Type B pancreatic cell (in vitro differentiated cells): ENCODE measurements around the gene COLEC11. TPM values are rescaled to one million over a fixed set of nuclear protein-coding genes. Genes with fewer than 3 reads are reported as not detected.

ENCODE experiments used
- DNase-seq: peaks from one replicate; pipeline ENCODE4 v3.0.0; 2021; ENCODE audit warnings: mixed read lengths; ENCODE audit not compliant: unreplicated experiment; ENCODE audit errors: extremely low spot score
- H3K27ac Mint-ChIP-seq: 2 replicates; pipeline ENCODE4 v1.8.0; 2021; ENCODE audit warnings: mild to moderate bottlenecking, mixed read lengths
- H3K27me3 Mint-ChIP-seq: 2 replicates; pipeline ENCODE4 v1.8.0; 2021; ENCODE audit warnings: mixed read lengths
- H3K36me3 Mint-ChIP-seq: 2 replicates; pipeline ENCODE4 v1.8.0; 2021; ENCODE audit warnings: mixed read lengths
- H3K4me1 Mint-ChIP-seq: one replicate; pipeline ENCODE4 v1.8.0; 2021; ENCODE audit warnings: mixed read lengths; ENCODE audit not compliant: unreplicated experiment
- H3K4me3 Mint-ChIP-seq: 2 replicates; pipeline ENCODE4 v1.8.0; 2021; ENCODE audit warnings: mild to moderate bottlenecking, mixed read lengths
- H3K9me3 Mint-ChIP-seq: 2 replicates; pipeline ENCODE4 v1.8.0; 2021; ENCODE audit warnings: mixed read lengths
- CTCF ChIP-seq: fragments of 200-600 bp; sonication (generic); conservative IDR thresholded peaks from 2 replicates; pipeline ENCODE4 v1.5.0; 2021; ENCODE audit warnings: antibody characterized with exemption, mild to moderate bottlenecking
- total RNA-seq: library from RNA; stranded (reverse); gene quantifications from 2 replicates; pipeline ENCODE4 v1.2.1, GENCODE V29; 2021; ENCODE audit warnings: low replicate concordance

Gene COLEC11
- total RNA-seq, 1 donor from 2014 or later, result 0.63 TPM

- H3K4me1 Mint-ChIP-seq, result peaks cover 4% of the 10 kb centered on the region
- peaks cover 15% of the 10 kb centered on the region for H3K27me3 Mint-ChIP-seq
- no peak for TF ChIP-seq CTCF
- no peaks in the 10 kb centered on the region for H3K36me3 Mint-ChIP-seq
- H3K27ac Mint-ChIP-seq, result no peak overlapping the region
- DNase-seq, result peak; percentile 45
- H3K9me3 Mint-ChIP-seq, result no peaks in the 10 kb centered on the region
- H3K4me3 Mint-ChIP-seq, result no peak overlapping the region
Observed at GRCh38 chr2:3636586-3637310, 41.8 kb downstream of the COLEC11 start.

DNA sequence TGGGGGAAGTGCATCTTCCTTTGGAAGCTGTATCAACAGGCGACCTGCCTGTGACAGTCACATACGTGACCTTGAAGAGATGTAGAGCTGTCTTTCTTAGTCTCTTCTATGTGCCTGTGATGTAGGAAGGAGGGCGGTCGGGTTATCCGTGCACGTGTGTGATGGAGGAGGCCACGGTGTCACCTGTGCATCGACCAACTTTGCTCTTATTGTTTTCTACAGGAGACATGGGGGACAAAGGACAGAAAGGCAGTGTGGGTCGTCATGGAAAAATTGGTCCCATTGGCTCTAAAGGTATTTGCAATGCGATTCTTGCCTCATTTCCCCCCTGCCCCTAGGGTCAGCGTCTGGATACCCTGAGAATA lies 42.4 kb downstream of the COLEC11 start:
- no peak overlapping the region for H3K27ac Mint-ChIP-seq
- no peak overlapping the region for H3K4me3 Mint-ChIP-seq
- H3K4me1 Mint-ChIP-seq, result peaks cover 4% of the 10 kb centered on the region
- H3K36me3 Mint-ChIP-seq, result no peaks in the 10 kb centered on the region
- no peak for DNase-seq
- TF ChIP-seq CTCF, result no peak
- H3K9me3 Mint-ChIP-seq, result no peaks in the 10 kb centered on the region
- peaks cover 15% of the 10 kb centered on the region for H3K27me3 Mint-ChIP-seq

DNA sequence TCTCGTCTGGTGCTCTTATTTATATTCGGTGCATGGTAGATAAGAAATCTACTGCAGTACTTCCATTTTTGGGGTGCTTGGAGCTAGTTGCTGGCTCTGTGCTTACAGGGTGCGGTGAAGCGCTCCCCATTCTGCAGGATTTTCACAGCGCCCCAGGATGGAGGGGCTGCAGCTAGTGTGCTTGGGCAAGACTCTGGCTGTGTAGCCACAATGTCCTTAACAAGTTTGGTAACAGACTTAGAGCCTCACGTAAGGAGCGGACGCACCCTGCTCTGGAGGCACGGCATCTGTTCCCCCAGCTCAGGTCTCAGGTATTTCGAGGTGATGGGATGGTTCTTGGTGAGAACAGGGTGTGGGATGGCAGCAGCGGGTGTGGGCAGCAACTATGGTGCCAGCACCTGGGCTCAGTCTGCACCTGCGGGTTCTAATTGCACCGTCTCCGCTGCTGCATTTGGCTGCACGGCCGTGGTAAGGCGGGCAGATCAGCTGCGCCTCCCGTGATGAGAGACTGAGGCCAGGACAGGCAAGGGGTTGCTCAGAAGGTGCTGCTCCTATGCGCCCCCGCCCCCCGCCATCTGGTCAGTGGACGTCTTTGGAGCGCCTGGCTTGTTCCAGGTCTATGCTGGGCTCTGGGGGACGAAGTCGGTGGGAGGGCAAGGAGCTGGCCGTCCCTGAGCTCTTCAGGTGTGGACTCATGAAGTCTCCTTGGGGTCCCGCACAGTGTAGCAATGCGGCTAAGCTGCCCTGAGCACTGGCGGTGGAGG lies 43.0 kb downstream of the COLEC11 start:
- peak; percentile 66 for DNase-seq
- Mint-ChIP-seq H3K36me3 (no peaks in the 10 kb centered on the region), H3K9me3 (no peaks in the 10 kb centered on the region), H3K4me3 (no peak overlapping the region), H3K27me3 (peaks cover 15% of the 10 kb centered on the region), H3K27ac (no peak overlapping the region), H3K4me1 (peaks cover 4% of the 10 kb centered on the region)
- TF ChIP-seq CTCF, result no peak

GRCh38 chr2:3638456-3638810 lies 43.5 kb downstream of the COLEC11 start:
- Mint-ChIP-seq H3K27ac (no peak overlapping the region), H3K4me3 (no peak overlapping the region), H3K4me1 (peaks cover 4% of the 10 kb centered on the region), H3K27me3 (peaks cover 13% of the 10 kb centered on the region), H3K36me3 (no peaks in the 10 kb centered on the region), H3K9me3 (no peaks in the 10 kb centered on the region)
- no peak for TF ChIP-seq CTCF
- DNase-seq, result peak; percentile 27

- DNase-seq, result no peak
- Mint-ChIP-seq H3K9me3 (no peaks in the 10 kb centered on the region), H3K36me3 (no peaks in the 10 kb centered on the region), H3K4me3 (no peak overlapping the region), H3K27me3 (peaks cover 12% of the 10 kb centered on the region), H3K27ac (no peak overlapping the region), H3K4me1 (peaks cover 4% of the 10 kb centered on the region)
- no peak for TF ChIP-seq CTCF
Observed at GRCh38 chr2:3639015-3639630, 44.2 kb downstream of the COLEC11 start.
